SHP77 (cell line): Measurements from ENCODE around the gene RNASE8.
A peak's percentile ranks its signal among the peaks of the same experiment; 100 is the strongest.

Experiments
- DNase-seq, 2 experiments: peaks; one replicate each; lab custom pipeline; 2025; lab: John Stamatoyannopoulos, UW

RNASE8 gene

DNA sequence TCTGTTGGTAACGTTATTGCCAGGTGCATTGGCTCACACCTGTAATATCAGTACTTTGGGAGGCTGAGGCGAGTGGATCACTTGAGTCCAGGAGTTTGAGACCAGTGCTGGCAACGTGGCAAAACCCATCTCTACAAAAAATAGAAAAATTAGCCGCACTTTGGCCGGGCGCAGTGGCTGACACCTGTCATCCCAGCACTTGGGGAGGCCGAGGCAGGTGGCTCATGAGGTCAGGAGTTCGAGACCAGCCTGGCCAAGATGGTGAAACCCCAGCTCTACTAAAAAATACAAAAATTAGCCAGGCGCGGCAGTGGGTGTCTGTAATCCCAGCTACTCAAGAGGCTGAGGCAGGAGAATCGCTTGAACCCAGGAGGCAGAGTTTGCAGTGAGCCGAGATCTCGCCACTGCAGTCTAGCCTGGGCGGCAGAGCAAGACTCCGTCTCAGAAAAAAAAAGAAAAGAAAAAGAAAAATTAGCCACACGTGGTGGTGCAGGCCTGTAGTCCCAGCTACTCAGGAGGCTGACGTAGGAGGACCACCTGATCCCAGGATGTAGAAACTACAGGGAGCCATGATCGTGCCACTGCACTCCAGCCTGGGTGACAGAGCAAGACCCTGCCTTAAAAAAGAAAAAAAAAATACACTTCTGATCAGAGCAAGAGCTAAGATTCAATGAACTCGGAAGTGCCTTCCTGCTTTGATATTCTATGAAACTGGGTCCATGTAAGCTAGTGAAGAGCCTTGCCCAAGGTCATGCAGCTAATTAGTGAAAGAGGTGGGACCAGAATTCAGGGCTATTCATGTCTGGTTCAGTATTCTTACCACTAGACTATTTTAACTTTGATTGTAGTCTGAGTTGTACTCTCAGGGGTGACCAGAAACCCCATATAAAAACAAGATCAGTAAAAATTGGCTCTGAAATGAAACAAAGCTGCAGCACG, 4.2 kb upstream of the RNASE8 start:
- DNase-seq, result no peak

DNA sequence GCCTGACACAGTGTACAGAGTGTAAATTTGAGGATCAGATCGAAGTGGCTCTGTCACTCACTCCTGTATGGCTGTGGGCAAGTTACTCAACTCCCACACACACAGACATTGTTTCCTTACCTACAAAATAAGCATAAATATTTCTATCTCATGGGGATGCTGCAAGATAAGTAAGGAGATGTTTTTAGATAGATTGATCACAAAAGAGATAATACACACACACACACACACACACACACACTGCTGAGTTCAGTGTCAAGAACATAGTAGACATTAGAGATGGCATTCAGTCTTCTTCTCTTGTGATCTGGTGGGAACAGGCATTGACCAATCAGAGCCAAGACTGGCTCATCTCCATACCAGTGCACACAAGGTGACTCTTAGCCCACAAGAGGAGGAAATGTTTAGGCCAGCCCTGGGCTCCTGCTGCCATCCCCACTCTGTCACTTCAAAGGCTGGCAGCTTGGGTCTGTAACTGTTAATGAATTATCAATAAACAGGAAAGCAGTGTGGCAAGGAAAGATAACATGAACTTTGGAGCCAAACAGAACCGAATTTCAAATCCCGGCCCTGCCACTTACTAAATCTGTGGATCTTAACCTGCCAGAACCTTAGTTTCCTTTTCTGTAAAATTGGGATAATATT, 3.4 kb upstream of the RNASE8 start:
- DNase-seq, result no peak

DNA sequence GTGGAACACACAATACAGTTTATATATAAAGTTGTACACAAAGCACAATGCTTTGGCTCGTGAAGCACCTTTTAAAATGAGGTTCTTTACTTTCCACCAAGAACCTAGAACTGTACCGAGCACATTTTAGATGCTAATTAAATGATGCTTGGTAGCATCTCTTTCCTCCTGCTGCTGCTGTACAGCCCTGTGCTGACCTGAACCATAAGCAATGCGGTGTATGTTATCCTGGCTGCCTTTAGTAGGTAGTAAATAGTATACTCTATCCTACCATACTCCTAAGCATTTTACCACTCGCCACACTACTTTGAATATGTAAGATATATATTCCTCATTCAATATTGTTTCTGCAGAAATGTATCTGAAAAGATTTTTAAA, 2.9 kb upstream of the RNASE8 start:
- no peak for DNase-seq

- DNase-seq, result no peak
Observed at GRCh38 chr14:21055432-21056117, 2.0 kb upstream of the RNASE8 start.

GRCh38 chr14:21056520-21057163, 980 bp upstream of the RNASE8 start:
- no peak for DNase-seq

DNA sequence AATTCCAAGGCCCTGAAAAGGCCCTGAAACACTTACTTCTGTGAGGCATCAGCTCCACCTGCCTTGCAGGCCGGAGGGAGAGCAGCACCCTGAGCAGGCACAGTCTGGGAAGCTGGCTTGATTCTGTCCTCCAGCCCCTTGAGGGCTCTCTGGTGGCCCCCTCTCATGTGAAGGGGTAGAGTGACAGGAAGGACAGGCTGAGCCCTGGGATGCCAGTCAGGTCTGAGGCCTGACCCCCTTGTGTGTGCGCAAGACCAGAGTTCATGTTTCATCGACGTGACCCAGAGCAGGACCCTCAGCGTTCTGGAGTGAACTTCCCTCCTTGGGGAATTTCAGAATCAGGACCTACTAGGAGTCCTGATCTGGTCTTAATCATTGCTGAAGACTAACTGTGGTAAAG, 1.3 kb downstream of the RNASE8 start:
- no peak for DNase-seq

- no peak for DNase-seq
Observed at GRCh38 chr14:21059842-21060613, 2.4 kb downstream of the RNASE8 start.

DNA sequence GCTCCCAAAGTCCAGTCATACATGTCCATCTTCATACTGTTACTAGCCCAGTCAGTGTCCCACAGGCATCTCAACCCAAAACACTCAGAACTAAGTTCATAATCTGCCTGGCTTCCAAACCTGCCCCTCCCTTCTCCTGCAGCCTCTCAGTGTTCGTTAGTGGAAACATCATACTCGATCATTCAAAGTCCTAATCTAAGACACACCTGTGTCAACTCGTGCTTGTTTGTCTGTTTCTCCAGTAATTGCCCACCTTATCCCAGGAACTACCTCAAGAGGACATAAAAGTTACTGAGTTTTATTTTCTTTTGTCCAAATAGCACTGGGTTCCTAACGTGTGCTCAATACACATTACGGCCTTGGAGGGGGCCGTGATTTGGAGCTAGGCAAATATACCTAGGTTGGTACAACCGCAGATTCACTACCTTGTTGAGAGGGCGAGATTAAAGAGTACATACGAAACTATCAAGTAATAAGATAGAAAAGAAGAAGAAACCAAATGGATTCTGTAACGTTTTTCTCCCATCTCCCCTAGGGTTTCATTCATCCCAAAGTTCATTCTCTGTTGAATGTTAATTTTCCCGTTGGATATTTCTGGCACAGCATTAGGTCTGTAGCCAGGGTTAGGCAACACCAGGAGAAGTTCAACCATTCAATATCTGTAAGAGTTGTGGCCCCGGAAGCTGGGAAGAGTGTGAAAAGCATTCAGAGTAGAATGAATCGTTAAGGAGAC, 3.2 kb downstream of the RNASE8 start:
- DNase-seq, result no peak

GRCh38 chr14:21061347-21061668, 3.7 kb downstream of the RNASE8 start:
- DNase-seq, result no peak

DNA sequence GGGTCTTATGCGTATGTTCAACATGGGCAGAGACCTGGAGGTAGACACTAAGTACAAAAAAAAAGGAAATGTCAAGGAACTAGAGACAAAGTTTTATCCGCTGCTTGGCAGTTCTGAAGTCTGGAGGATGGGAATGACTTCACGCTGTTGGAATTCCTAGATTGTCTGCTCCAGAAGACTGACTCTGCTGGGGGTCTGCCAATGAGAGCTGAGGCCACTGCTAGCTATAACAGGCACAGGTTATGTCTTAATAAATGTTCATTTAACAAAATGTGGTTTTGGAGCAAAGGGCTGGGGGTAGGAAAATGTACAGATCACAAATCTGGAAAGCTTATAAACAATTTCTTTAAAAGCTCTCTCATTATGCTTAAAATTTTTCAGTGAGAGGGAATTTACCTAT, 5.9 kb downstream of the RNASE8 start:
- no peak for DNase-seq

DNA sequence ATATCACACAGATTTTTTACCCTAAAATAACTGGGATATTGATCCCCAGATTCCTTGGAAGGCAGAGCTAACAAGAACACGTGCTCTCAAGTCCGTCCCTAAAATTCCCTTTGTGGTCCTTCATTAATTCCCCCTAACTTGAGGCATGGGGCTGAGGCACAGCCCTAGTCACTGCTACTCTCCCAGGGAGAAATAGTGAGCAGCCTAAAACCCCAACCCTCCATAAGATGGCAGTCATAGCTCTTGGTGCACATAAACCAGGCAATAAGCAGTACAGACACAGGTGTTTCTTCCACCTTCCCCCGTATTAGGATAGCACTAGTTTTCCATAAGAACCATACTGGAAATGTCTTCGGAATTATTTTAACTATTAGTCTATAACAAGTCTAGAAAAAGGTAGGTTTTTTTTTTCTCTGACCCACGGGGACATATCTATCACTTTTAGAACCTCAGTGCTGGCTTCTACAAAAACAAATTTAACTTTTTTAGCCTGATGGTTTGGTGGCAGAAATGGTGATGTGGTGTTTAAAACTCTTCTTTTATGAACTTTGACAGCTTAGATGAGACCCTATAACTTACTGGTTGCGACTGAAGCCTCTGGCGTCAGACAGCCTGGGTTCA, 9.4 kb downstream of the RNASE8 start:
- DNase-seq, result peak in 1 of 2 experiments; percentile 62

DNA sequence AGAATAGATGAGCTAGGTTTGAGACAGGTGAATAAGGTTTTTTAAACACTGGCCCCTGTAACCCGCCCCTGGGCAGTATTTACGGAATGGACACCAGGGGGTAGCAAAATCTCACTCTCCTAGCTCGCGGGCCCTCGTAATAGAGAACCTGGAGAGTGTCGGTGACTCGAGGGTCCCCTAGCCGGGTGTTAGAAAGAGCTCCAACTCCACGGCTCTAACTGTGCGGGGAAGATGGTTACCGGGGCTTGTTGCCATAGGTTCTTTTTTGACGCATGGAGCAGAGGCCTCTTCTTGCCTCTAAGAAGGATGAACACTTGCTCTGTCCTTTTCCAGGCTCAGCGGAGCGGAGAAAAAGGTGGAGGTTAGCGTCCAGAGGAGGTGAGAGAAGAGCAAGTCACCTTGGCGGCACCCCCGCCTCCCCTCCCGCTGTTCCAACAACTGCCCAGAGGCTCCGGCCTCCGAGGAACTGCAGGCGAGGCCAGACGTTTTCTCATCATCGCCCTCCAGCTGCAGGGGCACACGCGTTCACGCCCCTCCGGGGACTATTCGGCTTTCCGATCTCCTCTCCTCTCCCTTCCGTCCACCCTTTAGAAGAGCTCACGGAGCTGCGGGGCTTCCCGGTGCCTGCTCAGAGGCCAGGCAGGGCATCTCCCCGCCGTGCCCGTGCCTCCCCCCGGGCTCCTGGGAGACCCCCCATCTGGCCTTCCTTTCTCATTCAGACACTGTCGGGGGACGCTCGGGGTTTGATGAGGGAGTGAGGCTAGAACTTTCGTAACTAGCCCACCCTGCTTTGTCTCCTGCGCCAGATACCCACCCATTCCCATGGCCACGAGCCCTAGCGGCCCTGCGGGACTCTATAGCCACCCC, 11.1 kb downstream of the RNASE8 start:
- peak; percentile 82 to 87 for DNase-seq

DNA sequence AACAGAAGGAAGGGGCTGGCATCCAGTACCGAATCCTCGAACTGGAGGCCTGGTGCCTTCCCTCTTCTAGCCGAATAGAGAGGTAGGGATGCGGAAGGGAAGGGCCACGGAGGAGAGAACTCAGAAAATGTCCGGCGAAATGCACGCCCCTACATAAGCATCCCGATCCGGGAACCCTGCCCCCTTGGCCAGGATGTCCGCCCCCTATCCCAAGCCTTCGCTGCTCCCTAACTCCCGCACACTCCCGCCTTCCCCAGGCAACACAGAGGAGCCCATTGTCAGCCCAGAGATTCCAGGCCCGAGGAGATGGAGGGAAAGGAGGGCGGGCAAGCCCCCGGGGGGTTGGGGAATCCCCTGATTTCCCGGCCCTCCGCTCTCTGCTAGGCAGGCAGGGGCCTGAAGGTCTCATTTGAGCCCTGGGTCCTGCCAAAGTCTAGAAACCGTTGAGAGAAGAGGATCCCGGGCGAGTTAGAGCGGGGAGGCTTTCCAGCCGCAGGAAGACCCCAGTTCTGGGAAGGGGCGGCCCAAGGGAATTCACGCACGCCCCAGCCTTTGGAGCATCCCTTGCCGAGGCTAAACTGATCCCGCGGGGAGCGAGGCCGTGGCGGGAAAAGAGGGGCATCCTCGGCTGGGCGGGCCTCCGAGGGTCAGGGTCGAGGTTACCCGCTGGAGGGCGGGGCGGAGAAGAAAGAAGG, 11.9 kb downstream of the RNASE8 start:
- peak; percentile 41 to 57 for DNase-seq

DNA sequence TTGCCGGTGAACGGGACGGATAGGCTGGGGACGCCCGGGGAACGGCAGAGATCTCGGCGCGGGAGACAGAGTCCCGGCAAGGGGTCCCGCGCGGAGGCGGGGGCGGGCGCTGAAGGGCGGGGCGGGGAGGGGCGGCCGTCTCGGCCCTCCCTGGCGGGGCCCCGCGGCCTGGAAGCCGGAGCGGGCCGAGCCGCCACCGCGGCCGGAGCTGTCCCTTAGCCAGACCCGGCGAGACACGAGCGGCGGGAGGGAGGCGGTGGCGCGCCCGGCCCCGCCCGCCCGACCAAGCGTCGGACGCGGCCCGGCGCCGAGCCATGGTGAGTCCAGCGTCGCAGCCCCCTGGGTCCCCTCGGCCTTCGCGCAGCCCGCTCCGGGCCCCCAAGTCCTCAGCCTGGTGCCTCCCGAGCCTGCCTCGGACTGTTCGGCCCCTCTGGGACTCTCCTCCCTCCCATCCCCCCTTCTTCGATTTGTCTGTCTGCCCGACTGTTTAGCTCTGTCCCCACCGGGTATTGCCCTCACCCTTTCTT, 12.5 kb downstream of the RNASE8 start, which contains the start of gene ARHGEF40:
Gene ARHGEF40 (plus strand): TSS at position 222 of the 527 bp plus-strand sequence. CDS start 93 bp downstream, at position 315.
- peak; percentile 39 to 57 for DNase-seq

DNA sequence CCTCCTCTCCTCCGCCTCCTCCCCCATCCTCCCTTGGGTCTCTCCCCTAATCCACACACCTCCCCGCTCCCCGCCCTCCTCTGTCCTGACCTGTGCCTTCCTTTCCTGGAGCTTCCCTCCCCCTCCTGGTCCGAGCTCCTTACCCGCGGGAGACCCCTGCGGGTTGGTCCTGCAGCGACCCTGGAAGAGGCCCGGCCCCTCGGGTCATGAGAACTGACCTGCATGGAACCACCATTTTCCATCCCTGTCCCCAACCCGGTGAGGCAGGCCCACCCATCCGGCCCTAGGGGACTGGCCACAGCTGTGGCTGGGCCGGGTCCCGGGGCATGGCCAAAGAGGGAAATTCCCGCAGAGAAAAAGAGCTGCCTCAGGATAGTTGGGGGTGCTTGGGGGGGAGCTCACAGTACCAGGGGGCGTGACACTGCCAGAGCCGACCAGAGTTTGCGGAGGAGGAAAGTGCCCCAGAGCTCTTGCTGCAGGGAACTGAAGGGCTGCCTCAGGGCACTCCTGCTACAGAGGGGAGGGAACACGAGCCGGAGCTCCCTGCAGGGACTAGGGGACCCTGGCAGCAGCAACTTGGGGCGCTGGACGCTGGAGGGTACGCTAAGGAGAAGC, 13.1 kb downstream of the RNASE8 start:
- no peak for DNase-seq

DNA sequence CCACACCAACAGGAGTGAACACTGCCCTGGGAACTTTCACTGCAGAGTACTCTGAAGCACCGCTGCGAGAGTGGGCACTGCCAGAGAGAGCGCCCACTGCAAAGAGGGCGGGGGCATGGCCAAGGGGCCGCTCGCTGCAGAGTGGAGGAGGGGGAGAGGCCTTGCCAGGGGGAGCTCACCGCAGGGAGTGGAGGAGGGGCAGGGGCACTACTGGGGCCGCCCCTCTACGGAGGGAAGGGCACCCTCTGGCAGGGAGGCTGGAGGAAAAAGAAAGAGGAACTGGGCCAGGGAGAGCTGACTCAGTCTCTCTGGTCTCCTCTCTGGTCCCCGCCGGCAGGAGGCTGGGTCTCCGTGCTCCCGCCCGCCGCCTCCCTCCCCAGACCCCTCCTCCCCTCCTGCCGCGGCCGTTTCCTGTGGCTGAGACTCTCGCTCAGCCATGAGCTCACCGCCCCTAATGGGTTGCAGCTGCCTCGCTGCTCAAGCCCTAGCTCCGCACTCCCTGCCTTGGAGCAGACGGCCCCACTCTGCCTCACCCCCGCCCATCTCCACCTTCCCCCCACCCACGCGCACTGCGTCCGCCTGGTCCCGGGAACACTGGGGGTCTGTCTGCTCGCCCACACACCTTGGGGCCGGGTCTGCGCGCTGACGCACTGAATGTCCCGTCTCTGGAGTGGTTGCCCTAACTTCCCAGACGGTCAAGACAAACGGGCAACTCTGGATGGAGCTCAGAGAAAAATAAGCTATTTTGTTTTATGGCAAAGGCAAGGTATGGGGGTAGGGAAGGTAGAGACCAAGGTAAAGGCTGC, 13.8 kb downstream of the RNASE8 start:
- peak; percentile 93 to 94 for DNase-seq

GRCh38 chr14:21072031-21072473, 14.4 kb downstream of the RNASE8 start:
- no peak for DNase-seq
